EL (cell line): ENCODE measurements around the gene SERPINC1.
"Not testable (repeated sequence)": the region's sequence is repeated elsewhere in the genome, so short reads cannot be mapped to it uniquely, and the experiment has no call there.

Experiments
- DNase-seq: peaks from one replicate; pipeline ENCODE4 v3.0.0-alpha.2; 2016

SERPINC1 gene

GRCh38 chr1:173917149-173917548 is at the start of gene SERPINC1:
SERPINC1 (minus strand) TSS chr1:173917327; CDS start chr1:173917259, 68 bp downstream.
- no peak for DNase-seq

- DNase-seq, result not testable (repeated sequence)
Measured at GRCh38 chr1:173965896-173966295, 48.8 kb upstream of the SERPINC1 start.

GRCh38 chr1:173963477-173963876 is 46.4 kb upstream of the SERPINC1 start:
- DNase-seq, result no peak

- no peak for DNase-seq
Measured at GRCh38 chr1:173960625-173961024, 43.5 kb upstream of the SERPINC1 start.

GRCh38 chr1:173954179-173954578 is 37.1 kb upstream of the SERPINC1 start:
- DNase-seq, result peak; percentile 13

GRCh38 chr1:173948594-173948993 is 31.5 kb upstream of the SERPINC1 start:
- DNase-seq, result no peak

GRCh38 chr1:173946380-173946921 is 29.3 kb upstream of the SERPINC1 start:
- no peak for DNase-seq

- no peak for DNase-seq
Measured at GRCh38 chr1:173937062-173937461, 19.9 kb upstream of the SERPINC1 start.

- DNase-seq, result no peak
Measured at GRCh38 chr1:173934440-173934839, 17.3 kb upstream of the SERPINC1 start.

GRCh38 chr1:173930541-173930940 is 13.4 kb upstream of the SERPINC1 start:
- DNase-seq, result not testable (repeated sequence)

GRCh38 chr1:173925306-173926242 is 8.4 kb upstream of the SERPINC1 start:
- no peak for DNase-seq

GRCh38 chr1:173920861-173921260 is 3.7 kb upstream of the SERPINC1 start:
- no peak for DNase-seq

- no peak for DNase-seq
Measured at GRCh38 chr1:173917635-173918493, 737 bp upstream of the SERPINC1 start.

- DNase-seq, result no peak
Measured at GRCh38 chr1:173916667-173917066, 460 bp downstream of the SERPINC1 start.

- DNase-seq, result no peak
Measured at GRCh38 chr1:173915596-173915995, 1.5 kb downstream of the SERPINC1 start.

GRCh38 chr1:173914366-173914871 is 2.7 kb downstream of the SERPINC1 start:
- peak; percentile 21 for DNase-seq

GRCh38 chr1:173913111-173913510 is 4.0 kb downstream of the SERPINC1 start:
- DNase-seq, result no peak

GRCh38 chr1:173903827-173904531 is 13.1 kb downstream of the SERPINC1 start:
- DNase-seq, result no peak

- no peak for DNase-seq
Measured at GRCh38 chr1:173900992-173901391, 16.1 kb downstream of the SERPINC1 start.

- no peak for DNase-seq
Measured at GRCh38 chr1:173900427-173900826, 16.7 kb downstream of the SERPINC1 start.

GRCh38 chr1:173894189-173894588 is 22.9 kb downstream of the SERPINC1 start:
- no peak for DNase-seq

- DNase-seq, result no peak
Measured at GRCh38 chr1:173893611-173894010, 23.5 kb downstream of the SERPINC1 start.
